Pulmonary artery endothelial cell (primary cell): ENCODE data around the gene SLC38A10. TPM values are rescaled to one million over a fixed set of nuclear protein-coding genes. Genes with fewer than 3 reads are reported as not detected.

Source experiments
- DNase-seq: peaks from one replicate; pipeline ENCODE4 v3.0.0-alpha.2; 2011; ENCODE audit warnings: low read depth, low spot score
- total RNA-seq: library from RNA; depleted of rRNA; stranded (reverse); fragments of >200 nt; gene quantifications from 2 replicates; pipeline ENCODE4 v1.2.3, GENCODE V29; 2014

SLC38A10 gene
- total RNA-seq, 1 donor from 2014 or later: 61.1 TPM

DNA sequence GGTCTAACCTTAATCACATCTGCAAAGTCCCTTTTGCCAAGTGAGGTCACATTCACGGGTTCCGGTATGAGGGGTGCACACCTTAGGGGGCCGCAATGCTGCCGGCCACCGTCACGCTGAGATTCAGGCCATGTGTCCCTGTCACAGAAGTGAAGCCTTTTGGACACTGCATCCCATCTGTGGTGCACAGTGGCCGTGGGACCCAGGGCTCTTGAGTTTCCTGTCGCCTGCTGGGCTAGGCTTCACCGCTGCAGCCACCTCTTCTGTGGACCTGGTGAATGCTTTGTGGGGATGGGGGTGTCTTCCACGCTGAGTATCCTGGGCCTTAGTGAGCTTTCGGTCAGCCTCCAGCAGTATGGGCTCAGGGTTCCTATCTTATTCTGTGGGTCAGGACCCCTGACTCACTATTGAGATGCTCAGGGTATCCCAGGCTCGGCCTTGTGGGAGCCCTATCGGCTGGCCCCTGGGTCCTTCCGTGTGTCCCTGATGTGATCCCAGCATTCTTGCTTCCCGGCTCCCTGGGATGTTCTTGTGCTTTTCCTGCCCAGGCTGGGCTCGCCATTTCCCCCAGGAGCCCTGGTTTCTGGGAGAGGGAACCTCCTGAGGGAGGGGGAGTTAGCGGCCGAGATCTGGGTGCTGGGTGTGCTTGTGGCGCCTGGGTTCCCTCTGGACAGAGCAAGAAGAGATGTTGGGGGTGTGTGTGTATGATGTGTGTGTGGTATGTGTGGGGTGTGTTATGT is 4.9 kb upstream of the SLC38A10 start:
- DNase-seq: no peak

DNA sequence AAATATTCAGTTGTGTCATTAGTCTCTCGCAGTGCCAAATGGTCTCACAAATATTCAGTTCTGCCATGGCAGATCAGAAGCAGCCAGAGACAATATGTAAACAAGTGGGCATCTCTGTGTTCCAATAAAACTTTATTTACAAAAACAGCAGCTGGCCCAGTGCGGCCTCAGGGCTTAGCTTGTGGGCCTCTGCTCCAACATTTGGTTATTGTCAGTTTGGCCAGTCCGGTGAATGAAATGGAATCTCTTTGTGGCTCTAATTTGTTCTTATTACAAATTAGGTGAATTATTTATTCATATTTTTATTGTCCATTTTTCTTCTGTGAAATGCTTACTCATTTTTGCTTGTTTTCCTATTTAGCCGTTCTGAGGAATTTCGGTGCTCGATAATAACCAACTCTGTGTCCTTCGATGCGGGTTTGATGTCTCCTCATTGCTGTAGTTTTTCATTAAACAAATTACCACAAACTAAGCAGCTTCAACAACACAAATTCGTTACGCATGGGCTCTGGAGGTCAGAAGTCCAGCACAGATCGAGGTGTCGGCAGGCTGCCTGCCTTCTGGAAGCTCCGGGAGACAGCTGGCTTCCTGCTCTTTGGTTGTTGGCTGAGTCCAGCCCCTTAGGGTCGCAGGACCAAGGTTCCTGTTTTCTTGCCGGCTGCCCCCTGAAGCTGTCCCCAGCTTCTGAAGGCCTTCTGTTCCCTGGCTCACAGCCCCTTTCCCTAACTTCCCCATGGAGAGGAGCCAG is 4.1 kb upstream of the SLC38A10 start:
- DNase-seq: no peak

DNA sequence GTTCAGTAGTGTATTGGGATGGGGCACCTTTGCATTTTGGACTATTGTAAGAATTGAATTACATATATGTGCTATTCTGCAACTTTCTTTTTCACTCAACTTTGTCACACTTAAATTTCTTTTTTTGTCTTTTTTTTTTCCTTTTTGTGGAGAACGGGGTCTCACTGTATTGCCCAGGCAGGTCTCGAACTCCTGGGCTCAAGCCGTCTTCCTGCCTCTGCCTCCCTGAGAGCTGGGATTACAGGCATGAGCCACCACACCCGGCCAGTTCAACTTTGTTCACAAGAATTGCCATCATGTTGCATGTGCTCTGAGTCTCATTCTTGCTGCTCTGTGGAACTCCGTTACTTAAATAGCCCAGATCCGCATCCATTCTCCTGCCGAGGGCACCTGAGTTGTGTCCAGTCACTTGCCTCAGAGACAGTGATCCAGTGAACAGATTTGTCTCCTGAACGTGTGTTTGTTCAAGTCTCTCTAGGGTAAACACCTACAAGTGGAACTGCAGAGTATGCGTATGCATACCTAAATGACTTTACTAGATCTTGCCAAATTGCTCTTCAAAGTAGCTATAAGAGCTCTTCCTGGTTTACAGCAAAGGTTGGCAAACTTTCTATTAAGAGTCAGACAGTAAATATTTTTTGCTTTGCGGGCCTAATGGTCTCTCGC is 3.4 kb upstream of the SLC38A10 start:
- no peak for DNase-seq

DNA sequence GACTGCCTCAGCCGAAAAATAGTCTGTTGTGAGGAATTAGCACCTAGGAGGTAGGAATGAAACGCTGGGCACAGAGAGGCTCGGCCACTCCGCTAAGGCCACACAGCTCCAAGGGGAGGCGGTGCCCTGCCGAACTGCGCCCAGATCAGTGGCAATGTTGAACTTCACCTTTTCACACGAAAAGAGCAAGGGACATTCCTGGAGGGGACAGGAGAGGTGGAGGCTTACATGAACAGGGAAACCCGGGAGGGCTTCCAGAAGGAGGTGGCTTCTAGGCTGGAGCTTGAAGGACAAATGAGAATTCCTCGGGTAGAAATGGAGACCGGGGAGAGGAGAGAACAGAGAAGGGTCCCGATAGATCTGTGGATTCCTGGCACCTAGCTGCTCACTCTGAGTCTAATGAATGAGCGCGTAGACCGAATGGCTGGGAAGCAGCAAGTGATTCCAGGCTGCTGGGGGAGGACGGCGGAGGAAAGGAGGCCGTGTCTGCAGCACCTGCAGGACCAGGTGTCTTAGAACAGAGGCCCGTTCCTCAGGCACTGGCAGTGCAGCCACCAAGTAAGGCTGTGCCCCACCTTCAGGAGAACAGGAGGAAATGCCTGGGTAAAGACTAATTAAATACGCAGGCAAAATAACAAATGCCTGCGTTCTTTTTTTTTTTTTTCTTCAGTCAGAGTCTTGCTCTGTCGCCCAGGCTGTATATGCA is 722 bp upstream of the SLC38A10 start:
- DNase-seq: peak; percentile 20

DNA sequence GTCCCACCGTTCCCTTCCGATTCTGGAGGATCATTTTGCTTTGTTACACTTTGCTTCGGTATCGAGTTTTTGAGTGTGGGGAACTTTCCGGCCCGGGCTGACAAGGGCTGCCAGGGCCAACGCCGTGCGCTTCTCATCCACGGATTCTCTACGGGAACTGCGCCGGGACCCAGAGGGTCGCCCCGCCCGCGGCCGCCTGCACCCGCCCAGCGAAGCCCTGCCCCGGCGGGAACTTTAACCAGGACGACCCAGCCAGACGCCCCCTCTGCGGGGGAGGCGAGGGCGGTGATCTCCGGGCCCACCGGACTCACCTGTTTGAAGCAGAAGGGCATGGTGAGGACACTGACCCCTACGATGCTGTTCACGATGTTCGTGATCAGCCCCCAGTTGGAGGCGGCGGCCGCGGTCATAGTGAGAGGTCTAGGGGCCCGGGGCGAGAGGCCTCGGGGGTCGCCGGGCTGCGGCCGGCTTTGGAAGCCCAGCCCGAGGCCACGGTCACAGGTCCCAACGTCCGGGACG is 536 bp downstream of the SLC38A10 start:
- DNase-seq: no peak

DNA sequence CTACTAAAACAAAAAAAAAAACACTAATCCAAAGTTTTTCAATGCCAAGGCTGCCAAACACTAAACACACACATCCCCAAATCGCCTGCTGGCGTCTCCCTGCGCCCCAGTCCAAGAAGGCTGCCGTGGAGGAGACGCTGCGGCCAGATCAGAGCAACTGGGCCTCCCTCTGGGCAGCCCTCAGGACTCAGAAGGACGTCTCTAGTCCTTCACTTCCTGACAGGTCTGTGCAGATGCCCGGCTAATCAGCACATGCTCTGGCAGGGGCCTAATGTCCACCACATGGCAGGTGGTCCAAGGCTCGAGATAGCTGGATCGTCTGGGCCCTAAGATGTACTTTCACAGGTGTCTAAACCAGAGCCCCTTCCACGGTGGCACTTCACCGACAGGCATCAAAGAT is 2.7 kb downstream of the SLC38A10 start:
- no peak for DNase-seq

DNA sequence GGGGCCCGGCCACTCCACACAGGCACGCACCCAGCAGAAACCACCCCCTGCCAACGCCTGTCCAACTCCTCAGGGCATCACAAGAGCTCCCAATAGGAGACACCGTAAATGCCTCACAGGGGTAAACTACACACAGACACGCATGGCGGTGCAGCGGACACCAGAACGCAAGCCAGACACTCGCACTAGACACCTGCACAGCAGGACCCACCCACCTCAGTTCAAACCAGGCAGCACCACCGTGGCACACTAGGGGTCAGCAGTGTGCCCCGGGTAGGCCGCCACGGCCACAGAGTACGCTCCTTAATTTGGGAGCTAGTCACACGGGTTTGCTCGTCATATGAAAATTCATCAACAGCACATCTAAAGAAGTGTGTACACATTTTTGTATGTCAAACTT is 3.4 kb downstream of the SLC38A10 start:
- no peak for DNase-seq

DNA sequence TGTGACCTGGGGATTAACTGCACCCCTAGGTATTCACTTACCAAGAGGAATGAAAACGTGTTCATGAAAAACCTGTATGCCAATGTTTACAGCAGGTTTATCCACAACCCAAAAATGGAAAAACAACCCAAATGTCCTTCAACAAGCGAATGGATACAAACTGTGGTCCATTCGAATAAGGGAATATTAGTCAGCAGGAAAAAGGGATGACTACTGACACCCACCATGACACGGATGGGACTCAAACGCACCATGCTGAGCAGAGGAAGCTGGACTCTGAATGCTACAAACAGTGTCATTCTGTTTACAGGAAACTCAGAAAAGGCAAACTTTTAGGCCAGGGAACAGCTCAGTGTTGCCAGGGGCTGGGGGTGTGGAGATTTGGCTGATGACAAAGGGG is 4.9 kb downstream of the SLC38A10 start:
- DNase-seq: no peak

DNA sequence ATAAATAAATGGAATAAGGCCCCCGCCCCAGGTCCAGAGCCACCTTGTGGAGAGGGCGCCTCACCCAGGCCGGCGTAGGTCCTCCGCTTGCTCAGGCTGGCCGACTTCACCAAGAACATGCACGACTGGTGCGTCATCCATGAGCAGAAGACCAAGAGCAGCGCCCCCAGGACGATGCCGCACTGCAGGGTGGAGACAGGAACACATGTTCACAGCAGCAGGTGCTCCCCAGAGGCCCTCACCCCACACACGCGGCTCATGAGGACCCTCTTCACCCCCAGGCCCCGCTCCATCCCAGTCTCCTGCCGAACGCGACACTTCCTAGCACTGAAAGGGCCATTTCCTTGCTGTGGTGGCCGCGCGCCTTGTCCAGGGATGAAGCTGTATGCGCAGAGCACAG is 5.5 kb downstream of the SLC38A10 start:
- no peak for DNase-seq

DNA sequence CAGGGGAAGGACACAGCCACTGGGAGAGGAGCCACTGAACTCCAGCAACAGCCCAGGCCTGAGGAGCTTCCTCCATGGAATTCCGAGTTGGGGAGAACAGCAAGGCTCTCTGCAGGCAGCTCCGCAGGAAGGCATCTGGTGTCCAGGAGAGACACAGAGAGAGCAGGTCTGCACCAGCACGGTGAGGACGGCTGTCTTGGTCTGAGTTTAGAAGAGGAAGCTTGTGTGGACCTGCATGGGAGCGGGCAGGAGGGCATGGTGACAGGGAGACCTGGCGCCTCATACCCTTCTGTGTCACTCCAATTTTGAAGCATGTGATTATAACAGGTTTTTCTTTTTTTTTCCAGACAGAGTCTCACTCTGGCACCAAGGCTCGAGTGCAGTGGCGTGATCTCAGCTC is 6.4 kb downstream of the SLC38A10 start:
- no peak for DNase-seq

DNA sequence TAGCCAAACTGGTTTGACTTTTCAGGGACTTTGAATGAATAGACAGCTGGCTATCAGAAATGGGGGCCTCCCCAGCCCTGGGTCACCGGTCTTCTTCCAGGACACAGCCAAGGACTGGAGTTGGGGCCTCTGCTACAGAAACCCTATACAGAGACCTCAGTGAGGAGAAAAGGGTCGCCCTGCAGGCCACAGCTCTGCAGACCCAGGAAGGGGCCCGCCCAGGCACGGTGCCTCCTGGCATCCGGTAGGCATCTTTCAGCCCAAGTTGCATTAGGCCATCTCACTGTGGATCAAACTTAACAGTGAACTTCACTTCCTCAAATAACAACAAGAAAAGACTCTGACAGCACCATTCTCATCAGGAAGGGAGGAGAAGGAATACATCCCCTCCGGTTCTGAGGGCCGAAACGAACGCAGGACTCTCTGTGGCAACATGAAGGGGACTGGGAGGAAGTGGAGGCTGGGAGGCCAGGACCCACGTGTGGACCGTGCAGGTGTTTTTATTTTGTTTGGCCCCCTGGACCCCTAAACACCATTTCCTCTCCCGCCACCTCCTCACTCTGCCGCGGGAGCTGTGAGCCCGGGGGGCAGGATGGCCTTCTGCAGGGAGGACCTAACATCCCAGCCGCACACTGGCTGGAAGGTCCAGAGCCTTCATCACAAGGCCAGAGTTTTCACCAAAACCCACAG is 7.2 kb downstream of the SLC38A10 start:
- DNase-seq: no peak

DNA sequence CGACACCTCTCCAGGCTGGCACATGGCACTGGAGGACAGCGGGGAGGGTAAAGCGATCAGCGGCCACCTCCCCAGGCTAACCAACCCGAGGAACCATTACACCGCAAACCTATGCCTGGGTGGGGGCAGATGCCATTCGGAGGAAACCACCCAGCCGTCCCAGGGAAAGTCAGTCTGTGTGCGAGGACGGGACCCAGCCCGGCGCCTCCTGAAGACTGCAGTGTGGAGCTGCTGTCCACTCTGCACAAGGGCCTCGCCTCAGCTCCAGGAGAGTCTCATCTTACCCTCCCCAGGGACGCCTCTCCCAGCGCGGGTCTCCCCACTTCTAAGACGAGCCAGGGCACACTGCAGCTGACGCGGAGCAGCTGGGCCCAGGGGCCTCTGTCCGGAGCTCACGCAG is 8.0 kb downstream of the SLC38A10 start:
- no peak for DNase-seq

DNA sequence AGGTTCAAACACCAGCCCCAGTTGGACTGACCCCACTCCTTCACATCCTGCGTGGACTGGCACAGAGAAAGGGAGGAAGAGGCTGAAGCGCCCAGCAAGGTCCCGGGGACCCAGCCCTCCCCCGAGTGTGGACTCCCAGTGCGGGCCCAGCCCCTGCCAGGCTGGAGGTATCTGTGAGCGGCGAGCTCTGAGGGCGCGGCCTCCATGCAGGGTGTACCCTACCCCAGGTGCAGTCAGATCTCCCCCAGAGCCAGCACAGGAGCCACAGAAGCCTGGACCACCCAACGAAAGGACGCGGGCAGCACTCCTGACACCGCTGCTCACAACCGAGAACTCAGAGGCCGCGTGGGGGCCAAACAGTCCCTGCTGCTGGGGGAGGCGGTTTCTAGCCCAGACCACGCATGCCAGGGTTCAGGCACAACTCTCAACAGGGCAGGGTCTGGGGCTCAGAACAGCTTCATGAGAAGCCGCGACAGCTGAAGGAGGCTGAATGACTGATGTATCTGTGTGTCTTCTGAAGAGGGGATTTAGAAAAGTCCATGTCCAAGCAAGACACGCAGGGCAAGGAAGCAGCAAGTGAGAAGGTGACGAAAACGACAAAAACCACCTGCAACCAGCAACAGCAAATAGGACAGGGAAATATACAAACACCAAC is 8.5 kb downstream of the SLC38A10 start:
- DNase-seq: no peak

DNA sequence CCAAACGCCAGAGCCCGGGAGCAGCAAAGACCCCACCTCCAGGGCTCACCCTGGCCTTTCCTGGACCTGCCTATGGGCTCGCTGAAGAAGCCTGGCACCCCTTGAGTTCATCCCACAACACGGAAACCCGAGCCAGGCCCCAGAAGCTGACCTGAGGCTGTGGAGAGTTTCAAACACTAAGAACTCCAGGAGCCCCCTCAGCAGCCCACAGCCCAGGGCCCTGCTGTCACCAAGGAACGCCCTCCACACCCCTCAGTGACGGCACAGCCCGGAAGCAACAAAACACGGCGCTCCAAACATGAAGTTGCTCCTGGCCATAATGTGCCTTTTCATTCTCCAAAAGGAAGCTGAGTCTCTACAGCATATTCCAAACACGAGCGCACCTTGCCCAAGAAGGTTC is 9.2 kb downstream of the SLC38A10 start:
- DNase-seq: no peak

DNA sequence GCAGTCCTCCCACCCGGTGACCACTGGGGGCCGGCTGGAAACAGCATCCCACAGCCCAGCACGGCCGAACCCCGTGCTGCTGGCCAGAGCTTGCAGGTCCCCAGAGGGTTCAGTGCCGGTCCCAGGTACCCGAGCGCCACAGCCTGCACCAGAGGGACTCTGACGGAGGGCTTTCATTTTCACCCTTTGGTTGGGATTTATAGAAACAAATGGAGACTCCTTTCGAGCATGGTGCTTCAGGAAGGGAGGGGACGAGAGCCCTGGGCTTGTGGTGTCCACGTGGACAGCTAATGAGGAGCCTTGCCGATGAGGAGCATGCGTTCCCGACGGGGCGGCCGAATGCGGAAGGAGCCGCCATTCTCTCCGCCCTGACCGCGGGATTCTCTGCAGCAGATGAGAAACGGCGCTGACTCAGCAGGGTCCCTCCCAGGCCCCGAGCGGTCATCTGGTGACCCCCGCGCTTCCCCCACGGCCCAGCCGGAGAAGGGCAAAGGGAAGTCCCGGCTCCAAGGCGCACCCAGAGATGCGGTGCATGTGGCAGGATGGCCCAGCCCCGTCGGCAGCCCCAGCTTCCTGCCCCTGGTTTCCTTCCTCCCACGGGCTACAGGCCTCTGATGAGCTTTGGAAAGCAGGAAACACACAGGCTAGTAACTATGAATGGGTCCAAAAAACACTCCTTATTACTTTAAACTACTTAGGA is 9.8 kb downstream of the SLC38A10 start:
- peak; percentile 22 for DNase-seq

DNA sequence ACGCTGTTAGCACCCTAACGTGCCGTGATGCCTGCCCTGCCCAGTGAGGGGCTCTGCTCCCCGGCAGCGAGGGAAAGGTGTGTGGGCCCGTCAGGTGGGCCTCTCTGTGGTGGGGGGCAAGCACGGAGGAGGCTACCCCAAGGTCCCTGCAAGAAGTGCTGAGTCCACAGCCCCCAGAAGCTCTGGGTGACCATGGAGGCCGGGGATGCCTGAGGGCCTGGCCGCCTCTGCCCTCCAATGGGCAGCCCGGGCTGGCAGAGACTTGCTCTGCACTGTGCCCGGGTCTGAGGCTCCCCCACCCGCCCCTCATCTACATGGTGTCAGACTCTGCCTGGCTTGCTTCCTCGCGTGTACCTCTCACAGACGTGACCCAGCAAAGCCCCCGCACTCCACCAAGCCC is 12.2 kb downstream of the SLC38A10 start:
- no peak for DNase-seq

DNA sequence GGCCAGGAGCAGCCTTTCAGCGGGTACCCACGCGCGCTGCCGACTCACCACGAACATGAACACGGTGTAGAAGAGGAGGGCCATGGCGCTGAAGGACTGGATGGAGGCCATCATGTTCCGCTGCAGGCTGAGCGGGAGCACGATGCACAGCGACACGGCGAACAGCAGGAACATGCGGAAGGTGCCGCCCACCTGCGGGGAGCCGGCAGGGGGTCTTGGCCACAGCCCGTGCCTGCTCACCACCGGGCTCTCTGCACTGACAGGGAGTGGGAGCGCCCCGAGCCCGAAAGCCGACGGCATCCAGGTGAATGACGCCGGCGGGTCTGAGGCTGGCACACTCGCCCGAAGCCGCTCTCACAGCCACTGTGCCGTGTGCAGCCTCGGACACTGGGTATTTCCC is 13.0 kb downstream of the SLC38A10 start:
- DNase-seq: no peak

DNA sequence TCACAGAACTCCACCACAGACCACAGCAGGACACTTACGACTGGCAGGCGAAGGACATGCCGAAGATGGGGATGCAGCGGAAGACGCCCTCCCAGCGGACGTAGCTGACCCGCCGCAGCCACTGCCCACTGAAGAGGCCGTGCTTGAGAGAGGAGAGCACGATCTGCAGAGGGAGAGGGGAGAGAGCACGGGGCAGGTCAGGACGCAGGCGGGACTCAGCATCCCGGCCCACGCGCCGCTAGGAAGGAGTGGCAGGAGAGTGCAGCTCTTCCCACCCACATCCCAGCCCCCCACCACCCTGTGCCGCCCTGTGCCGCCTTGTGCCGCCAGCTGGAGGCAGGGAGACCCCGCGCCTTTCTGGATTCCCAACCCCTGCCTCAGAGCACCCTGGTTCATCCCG is 14.5 kb downstream of the SLC38A10 start:
- no peak for DNase-seq

DNA sequence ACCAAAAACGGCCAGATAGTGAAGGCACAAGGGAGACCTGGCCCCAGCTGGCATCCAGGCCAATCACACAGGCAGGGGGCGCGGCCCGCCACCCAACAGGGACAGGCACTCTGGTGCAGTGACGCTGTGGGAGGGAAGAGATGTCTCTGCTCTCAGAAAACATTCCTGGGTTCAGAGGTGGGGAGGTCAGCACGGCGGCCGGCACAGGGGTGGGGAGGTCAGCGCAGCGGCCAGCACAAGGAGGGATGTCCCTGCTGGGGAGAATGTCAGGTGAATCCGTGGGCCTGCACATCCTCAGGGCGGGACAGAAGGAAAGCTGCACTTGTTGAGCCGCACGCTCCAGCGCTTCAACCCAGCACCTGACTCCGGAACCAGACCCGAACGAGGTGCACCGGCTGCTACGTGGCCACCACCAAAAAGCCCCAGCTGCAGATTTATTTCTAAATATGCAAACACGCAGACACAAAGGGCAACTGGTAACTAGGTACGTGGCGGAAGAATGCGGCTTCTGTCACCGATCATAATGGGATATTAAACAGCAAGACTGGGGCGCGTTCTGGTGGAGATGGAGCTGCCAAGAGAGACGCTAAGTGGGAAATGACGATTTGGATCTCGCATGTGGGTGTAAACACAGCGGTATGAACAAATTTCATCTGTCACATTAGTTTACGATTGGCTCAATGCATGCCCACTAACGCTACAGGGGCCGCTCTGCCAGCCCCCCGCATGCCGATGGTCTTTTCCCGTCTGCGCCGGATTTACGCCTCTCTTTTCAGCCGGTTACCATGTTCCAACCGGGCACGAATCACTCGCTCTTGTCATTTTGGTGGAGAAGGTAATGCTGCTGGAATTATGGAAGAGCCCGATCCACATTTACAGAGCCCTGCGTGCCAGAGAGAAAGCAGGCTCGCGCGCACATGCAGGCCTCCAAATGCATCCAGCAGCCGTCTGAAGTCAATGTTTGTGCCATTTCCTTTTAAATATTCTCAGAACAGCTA is 15.5 kb downstream of the SLC38A10 start:
- no peak for DNase-seq
